ENCODE results near the gene PCDHGB4.
"Not testable (repeated sequence)": the region's sequence is repeated elsewhere in the genome, so short reads cannot be mapped to it uniquely, and the experiment has no call there.

Gene PCDHGB4
- long read RNA-seq, result 0 reads

DNA sequence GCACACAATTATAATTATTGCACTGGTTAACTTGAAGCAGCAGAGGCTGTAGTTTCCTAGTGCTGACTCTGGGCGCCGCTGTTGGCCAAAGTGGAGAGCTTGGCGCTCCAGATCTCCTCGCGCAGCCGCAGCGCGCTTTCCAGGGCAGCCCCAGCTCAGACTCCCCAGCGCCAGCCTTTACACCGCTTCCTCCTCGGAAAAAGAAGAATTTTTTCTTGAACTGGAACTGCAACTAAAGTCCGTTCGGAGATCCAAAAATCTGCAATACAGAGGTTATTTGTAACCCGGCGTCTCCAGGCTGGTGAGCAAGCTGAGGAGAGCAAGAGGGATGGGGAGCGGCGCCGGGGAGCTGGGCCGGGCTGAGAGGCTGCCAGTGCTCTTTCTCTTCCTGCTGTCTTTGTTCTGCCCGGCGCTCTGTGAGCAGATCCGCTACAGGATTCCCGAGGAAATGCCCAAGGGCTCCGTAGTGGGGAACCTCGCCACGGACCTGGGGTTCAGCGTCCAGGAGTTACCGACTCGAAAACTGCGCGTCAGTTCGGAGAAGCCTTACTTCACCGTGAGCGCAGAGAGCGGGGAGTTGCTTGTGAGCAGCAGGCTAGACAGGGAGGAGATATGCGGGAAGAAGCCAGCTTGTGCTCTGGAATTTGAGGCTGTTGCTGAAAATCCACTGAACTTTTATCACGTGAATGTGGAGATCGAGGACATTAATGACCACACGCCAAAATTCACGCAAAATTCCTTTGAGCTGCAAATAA lies at the start of gene PCDHGB4:
Gene PCDHGB4 (plus strand): TSS at position 142 of the 755 bp plus-strand sequence. CDS start 187 bp downstream, at position 329.
- H3K27me3 ChIP-seq (ENCODE audit: insufficient read depth, poor library complexity, severe bottlenecking); H3K27ac ChIP-seq (replicated peaks): not testable (repeated sequence)
- H3K4me3 ChIP-seq (replicated peaks; ENCODE audit: insufficient read depth, low read length), result peak within 1 kb of the TSS; percentile 37
- peak in 1 of 2 experiments; percentile 65 for DNase-seq (ENCODE audit: low read depth in 1 of 2, low spot score in 1 of 2)
- TF ChIP-seq, protein P1, sequence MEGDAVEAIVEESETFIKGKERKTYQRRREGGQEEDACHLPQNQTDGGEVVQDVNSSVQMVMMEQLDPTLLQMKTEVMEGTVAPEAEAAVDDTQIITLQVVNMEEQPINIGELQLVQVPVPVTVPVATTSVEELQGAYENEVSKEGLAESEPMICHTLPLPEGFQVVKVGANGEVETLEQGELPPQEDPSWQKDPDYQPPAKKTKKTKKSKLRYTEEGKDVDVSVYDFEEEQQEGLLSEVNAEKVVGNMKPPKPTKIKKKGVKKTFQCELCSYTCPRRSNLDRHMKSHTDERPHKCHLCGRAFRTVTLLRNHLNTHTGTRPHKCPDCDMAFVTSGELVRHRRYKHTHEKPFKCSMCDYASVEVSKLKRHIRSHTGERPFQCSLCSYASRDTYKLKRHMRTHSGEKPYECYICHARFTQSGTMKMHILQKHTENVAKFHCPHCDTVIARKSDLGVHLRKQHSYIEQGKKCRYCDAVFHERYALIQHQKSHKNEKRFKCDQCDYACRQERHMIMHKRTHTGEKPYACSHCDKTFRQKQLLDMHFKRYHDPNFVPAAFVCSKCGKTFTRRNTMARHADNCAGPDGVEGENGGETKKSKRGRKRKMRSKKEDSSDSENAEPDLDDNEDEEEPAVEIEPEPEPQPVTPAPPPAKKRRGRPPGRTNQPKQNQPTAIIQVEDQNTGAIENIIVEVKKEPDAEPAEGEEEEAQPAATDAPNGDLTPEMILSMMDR (IDR thresholded peaks at IDR 0.05; ENCODE audit: insufficient read depth, low read length), result peak; percentile 38

DNA sequence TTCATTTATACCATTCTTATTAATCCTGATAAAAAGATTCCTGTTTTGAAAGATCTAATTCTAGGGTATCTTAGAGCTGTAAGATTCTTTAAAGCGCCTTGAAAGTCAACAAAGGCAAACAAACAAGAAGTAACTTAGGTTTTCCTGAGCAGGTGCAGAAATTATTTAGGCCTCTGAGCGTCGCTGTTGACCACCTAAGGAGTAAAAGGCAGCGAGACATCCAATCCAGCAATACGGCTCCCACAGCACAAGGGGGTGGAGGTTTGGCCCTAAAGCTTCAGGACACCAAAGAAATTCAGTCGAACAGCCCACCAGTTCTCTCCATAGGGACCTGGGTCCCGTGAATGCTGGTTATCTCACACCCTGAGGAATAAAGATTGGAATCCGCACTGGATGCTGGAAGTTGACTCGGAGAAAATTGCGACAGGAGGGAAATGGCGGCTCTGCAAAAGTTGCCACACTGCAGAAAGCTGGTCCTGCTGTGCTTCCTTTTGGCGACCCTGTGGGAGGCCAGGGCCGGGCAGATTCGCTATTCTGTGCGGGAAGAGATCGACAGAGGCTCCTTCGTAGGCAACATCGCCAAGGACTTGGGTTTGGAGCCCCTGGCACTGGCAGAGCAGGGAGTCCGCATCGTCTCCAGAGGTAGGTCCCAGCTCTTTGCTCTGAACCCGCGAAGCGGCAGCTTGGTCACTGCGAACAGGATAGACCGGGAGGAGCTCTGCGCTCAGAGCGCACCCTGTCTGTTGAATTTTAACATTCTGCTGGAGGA lies 48.8 kb upstream of the PCDHGB4 start, which contains the start of gene PCDHGA2:
Gene PCDHGA2 (plus strand): TSS at position 223 of the 769 bp plus-strand sequence.
- no peak for DNase-seq (ENCODE audit: low read depth in 1 of 2, low spot score in 1 of 2)
- Histone ChIP-seq H3K4me3 (replicated peaks; ENCODE audit: insufficient read depth, low read length) (no peak within 1 kb of the TSS), H3K27ac (replicated peaks) (no peak within 1 kb of the TSS), H3K27me3 (ENCODE audit: insufficient read depth, poor library complexity, severe bottlenecking) (no peaks in the 10 kb centered on the region)
- TF ChIP-seq POLR2AphosphoS5 (IDR thresholded peaks at IDR 0.05; ENCODE audit: low read depth), result no peak
- TF ChIP-seq, protein P2, sequence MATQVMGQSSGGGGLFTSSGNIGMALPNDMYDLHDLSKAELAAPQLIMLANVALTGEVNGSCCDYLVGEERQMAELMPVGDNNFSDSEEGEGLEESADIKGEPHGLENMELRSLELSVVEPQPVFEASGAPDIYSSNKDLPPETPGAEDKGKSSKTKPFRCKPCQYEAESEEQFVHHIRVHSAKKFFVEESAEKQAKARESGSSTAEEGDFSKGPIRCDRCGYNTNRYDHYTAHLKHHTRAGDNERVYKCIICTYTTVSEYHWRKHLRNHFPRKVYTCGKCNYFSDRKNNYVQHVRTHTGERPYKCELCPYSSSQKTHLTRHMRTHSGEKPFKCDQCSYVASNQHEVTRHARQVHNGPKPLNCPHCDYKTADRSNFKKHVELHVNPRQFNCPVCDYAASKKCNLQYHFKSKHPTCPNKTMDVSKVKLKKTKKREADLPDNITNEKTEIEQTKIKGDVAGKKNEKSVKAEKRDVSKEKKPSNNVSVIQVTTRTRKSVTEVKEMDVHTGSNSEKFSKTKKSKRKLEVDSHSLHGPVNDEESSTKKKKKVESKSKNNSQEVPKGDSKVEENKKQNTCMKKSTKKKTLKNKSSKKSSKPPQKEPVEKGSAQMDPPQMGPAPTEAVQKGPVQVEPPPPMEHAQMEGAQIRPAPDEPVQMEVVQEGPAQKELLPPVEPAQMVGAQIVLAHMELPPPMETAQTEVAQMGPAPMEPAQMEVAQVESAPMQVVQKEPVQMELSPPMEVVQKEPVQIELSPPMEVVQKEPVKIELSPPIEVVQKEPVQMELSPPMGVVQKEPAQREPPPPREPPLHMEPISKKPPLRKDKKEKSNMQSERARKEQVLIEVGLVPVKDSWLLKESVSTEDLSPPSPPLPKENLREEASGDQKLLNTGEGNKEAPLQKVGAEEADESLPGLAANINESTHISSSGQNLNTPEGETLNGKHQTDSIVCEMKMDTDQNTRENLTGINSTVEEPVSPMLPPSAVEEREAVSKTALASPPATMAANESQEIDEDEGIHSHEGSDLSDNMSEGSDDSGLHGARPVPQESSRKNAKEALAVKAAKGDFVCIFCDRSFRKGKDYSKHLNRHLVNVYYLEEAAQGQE (IDR thresholded peaks at IDR 0.05; ENCODE audit: insufficient replicate concordance, low read depth), result no peak
- TF ChIP-seq SPI1 (IDR thresholded peaks at IDR 0.05; ENCODE audit: borderline replicate concordance, low read depth), result no peak
- TF ChIP-seq, protein P1 (IDR thresholded peaks at IDR 0.05; ENCODE audit: insufficient read depth, low read length), result no peak
- TF ChIP-seq GABPA (IDR thresholded peaks at IDR 0.05; ENCODE audit: low read depth), result no peak

DNA sequence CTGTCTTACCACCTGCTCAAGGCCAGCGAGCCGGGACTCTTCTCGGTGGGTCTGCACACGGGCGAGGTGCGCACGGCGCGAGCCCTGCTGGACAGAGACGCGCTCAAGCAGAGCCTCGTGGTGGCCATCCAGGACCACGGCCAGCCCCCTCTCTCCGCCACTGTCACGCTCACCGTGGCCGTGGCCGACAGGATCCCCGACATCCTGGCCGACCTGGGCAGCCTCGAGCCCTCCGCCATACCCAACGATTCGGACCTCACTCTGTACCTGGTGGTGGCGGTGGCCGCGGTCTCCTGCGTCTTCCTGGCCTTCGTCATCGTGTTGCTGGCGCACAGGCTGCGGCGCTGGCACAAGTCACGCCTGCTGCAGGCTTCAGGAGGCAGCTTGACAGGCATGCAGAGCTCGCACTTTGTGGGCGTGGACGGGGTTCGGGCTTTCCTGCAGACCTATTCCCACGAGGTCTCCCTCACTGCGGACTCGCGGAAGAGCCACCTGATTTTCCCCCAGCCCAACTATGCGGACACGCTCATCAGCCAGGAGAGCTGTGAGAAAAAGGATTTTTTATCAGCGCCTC lies 46.6 kb upstream of the PCDHGB4 start:
- DNase-seq (ENCODE audit: low read depth in 1 of 2, low spot score in 1 of 2); H3K27ac ChIP-seq (replicated peaks); H3K27me3 ChIP-seq (ENCODE audit: insufficient read depth, poor library complexity, severe bottlenecking); H3K4me3 ChIP-seq (replicated peaks; ENCODE audit: insufficient read depth, low read length): not testable (repeated sequence)

DNA sequence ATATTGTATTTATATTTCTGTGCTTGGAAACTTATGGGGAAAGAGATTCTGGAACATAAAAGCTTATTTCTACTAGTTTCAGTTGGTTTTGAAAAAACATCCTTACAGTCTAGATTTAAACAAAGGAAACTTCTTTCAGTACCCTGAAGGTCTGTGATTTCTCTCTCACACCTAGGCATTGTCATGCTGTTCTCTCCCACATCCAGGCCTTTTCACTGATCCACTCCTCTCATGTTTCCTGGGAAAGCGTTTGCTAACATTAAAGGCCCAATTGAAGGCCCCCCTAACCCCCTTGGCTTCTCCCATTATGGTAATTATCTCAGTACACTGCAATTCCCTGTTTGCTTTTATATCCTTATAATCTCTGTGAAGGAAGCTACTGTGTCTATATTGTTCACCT lies 44.7 kb upstream of the PCDHGB4 start:
- H3K27ac ChIP-seq (replicated peaks), result no peak overlapping the region
- H3K4me3 ChIP-seq (replicated peaks; ENCODE audit: insufficient read depth, low read length), result no peak overlapping the region
- TF ChIP-seq GABPA (IDR thresholded peaks at IDR 0.05; ENCODE audit: low read depth) (no peak), POLR2AphosphoS5 (IDR thresholded peaks at IDR 0.05; ENCODE audit: low read depth) (no peak), SPI1 (IDR thresholded peaks at IDR 0.05; ENCODE audit: borderline replicate concordance, low read depth) (no peak)
- TF ChIP-seq, protein P1 (IDR thresholded peaks at IDR 0.05; ENCODE audit: insufficient read depth, low read length), result no peak
- TF ChIP-seq, protein P2 (IDR thresholded peaks at IDR 0.05; ENCODE audit: insufficient replicate concordance, low read depth), result no peak
- no peak for DNase-seq (ENCODE audit: low read depth in 1 of 2, low spot score in 1 of 2)
- no peaks in the 10 kb centered on the region for H3K27me3 ChIP-seq (ENCODE audit: insufficient read depth, poor library complexity, severe bottlenecking)
